Sigmoid colon (tissue), 4 donors: ENCODE results near the gene KRTAP1-1.

Experiments used
- CTCF ChIP-seq, 4 experiments: fragments of 450-650 bp in 3 of 4; fragments of 200-600 bp in 1 of 4; IDR thresholded peaks; one replicate each; pipeline ENCODE4 v1.5.1; 2016 to 2019; ENCODE audit warnings: antibody characterized with exemption in 4 of 4, mild to moderate bottlenecking in 3 of 4, moderate library complexity in 2 of 4
- EP300 ChIP-seq, 4 donors: sonication (generic); formaldehyde crosslinking; IDR thresholded peaks; one replicate each; pipeline ENCODE4 v1.6.1; 2017; ENCODE audit warnings: antibody characterized with exemption in 4 of 4
- POLR2A ChIP-seq, 2 donors: fragments of 450-650 bp; IDR thresholded peaks; one replicate each; pipeline ENCODE4 v1.6.1; 2016; ENCODE audit warnings: antibody characterized with exemption in 2 of 2, mild to moderate bottlenecking in 2 of 2, moderate library complexity in 2 of 2

- TF ChIP-seq CTCF (IDR thresholded peaks at IDR 0.05): no peak
- TF ChIP-seq EP300 (IDR thresholded peaks at IDR 0.05): no peak
- no peak for TF ChIP-seq POLR2A (IDR thresholded peaks at IDR 0.05)
Measured at GRCh38 chr17:41065829-41066624, 24.8 kb upstream of the KRTAP1-1 start, which contains the start of gene KRTAP2-4.
